GM20000 (cell line): ENCODE results near the gene GTF3C1.
"Not testable (repeated sequence)": the region's sequence is repeated elsewhere in the genome, so short reads cannot be mapped to it uniquely, and the experiment has no call there.

ENCODE experiments used
- DNase-seq: peaks from one replicate; pipeline ENCODE4 v3.0.0; 2012; ENCODE audit warnings: low spot score
- TF ChIP-seq, protein P1 (sequence below): IDR thresholded peaks from 2 replicates; pipeline ENCODE4 v1.5.1; 2012; ENCODE audit warnings: mild to moderate bottlenecking, control low read depth; ENCODE audit errors: extremely low read depth, missing control alignments

Gene GTF3C1

DNA sequence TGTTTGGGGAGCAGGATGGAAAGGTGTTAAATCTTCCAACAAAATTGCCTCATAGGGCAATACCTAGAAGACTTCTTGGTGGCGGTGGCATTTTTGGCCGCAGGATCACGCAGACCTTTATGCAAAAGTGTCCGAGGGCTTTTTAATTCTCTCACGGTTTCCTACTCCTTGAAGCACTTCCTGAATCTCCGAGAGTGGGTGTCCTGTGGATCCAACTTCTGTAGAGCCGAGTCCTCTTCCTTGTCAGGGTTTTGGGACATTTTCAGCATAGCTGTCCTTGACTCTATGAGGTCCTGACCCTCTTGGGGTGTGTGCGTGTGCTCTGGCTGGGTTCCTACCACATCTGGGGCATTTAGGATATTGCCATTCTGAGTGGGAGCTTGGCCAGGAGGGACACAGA is 116.1 kb downstream of the GTF3C1 start:
- TF ChIP-seq, protein P1, sequence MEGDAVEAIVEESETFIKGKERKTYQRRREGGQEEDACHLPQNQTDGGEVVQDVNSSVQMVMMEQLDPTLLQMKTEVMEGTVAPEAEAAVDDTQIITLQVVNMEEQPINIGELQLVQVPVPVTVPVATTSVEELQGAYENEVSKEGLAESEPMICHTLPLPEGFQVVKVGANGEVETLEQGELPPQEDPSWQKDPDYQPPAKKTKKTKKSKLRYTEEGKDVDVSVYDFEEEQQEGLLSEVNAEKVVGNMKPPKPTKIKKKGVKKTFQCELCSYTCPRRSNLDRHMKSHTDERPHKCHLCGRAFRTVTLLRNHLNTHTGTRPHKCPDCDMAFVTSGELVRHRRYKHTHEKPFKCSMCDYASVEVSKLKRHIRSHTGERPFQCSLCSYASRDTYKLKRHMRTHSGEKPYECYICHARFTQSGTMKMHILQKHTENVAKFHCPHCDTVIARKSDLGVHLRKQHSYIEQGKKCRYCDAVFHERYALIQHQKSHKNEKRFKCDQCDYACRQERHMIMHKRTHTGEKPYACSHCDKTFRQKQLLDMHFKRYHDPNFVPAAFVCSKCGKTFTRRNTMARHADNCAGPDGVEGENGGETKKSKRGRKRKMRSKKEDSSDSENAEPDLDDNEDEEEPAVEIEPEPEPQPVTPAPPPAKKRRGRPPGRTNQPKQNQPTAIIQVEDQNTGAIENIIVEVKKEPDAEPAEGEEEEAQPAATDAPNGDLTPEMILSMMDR, result no peak

DNA sequence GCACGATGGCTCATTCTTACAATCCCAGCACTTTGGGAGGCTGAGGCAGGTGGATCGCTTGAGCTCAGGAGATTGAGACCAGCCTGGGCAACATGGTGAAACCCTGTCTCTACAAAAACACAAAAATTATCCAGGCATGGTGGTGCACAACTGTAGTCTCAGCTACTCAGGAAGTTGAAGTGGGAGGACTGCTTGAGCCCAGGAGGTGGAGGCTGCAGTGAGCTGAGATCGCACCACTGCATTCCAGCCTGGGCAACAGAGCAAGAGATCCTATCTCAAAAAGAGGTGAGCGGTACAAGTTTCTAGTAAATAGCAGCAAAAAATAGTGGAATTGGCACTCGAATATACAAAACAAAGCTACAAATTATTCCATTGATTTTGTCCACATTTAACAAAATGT is 116.5 kb downstream of the GTF3C1 start:
- not testable (repeated sequence) for DNase-seq

More for the DNA sequence above, 116.1 kb downstream of the GTF3C1 start:
- no peak for DNase-seq

DNA sequence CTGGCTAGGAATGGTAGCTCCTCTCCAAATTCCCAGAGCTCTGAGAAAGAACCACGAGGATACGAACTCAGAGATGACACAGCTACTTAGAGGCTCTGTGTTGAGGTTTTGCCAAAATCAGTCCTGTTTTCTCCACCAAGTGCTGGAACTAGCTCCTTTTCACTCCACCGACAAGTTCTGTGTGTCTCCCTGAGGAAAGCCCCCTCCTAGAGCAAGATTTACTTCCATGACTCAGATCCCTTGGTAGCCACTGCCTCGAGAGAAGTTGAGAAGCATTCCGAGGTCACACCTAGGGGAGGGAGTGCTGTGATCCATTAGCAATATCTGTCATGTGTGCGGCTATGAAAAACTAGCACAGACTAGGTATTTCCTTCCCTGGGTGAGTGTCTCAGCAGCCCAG is 117.2 kb downstream of the GTF3C1 start:
- no peak for DNase-seq
- TF ChIP-seq, protein P1, result no peak

DNA sequence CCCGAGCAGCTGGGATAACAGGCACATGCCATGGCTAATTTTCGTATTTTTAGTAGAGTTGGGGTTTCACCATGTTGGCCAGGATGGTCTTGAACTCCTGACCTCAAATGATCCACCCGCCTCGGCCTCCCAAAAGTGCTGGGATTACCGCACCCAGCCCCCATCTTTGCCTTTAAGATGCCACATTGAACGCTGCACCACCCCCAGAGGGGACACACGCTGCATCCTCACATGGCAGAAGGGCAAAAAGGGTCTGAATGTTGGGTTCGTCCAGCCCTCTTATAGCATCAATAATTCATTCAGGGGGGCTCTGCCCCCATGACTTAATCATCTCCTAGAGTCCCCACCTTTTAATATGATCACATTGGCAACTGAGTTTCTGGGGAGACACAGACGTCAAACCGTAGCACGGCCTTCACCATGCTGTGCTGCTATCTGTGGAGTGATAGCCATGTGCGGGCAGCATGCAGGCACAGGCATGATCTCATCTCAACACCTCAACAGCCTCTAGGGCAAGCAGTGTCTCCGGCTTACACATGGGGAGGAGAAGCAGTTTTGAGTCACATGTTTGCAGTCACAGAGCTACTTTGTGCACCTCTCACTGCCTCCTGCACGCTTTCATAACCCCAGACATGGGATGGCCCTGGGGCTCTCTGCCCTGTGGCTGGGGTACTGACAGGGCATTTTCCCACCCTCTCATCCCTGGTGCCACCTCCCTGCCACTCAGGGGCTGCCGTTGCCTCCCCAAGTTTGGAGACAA is 117.8 kb downstream of the GTF3C1 start:
- DNase-seq, result no peak

DNA sequence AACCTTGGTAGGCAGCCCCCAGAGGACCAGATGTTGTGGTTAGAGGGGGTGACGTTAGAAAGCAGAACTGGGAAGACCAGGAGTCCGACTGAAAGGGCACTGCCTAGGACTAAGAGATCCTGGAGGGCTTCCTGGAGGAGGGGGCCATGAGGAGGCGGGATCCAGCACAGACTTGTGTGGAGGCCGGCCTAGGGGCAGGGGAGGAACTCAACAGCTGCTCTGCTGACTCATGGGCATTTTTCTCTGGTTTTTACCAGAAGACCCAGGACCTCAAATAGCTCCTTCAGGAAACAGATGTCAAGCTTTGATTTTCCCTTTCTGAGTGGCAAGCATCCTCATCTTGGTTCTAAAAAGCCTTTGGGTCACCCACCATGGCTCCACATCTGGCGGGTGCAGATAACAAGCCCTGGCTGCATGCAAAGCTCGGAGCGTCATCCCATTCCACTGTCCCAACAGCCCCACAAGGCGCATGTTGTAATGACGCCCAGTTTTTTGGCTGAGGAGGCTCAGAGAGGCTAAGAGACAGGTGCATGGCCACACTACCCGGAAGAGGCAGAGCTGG is 118.7 kb downstream of the GTF3C1 start:
- TF ChIP-seq, protein P1, result no peak
- no peak for DNase-seq

More for the DNA sequence above, 117.8 kb downstream of the GTF3C1 start:
- TF ChIP-seq, protein P1, result no peak

DNA sequence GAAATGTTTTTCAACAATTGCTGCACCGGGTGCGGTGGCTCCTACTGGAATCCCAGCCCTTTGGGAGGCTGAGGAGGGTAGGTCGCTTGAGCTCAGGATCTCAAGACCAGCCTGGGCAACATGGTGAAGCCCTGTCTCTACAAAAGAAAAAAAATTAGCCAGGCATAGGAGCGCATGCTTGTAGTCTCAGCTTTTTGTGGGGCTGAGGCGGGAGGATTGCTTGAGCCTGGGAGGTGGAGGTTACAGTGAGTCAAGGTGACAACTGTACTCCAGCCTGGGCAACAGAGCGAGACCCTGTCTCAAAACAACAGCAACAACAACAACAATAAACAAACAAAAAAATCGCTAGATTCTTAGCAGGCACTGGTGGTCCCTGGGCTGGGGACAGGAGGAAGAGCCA is 119.2 kb downstream of the GTF3C1 start:
- TF ChIP-seq, protein P1, result no peak
- DNase-seq, result no peak

DNA sequence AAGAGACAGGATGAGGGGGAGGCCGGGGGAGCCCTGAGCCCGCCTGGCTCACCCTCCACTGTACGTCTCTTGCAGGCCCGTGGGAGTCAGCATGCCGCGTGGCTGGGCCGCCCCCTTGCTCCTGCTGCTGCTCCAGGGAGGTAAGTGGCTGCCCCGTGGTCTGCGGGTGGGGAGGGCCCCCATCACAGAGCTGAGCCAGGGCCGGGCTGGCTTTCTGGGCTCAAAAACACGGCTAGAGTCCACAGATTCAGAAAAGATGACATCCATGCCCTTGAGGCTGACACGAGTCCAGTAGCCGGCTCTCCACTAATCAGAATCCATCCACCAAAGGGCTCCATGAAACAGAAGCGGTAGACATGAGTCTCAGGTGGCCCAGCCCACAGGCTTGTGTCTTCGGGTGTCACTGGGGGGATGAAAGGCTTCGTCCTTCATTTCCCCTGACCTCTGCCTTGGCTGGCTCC is 119.7 kb downstream of the GTF3C1 start:
- TF ChIP-seq, protein P1, result no peak
- no peak for DNase-seq

DNA sequence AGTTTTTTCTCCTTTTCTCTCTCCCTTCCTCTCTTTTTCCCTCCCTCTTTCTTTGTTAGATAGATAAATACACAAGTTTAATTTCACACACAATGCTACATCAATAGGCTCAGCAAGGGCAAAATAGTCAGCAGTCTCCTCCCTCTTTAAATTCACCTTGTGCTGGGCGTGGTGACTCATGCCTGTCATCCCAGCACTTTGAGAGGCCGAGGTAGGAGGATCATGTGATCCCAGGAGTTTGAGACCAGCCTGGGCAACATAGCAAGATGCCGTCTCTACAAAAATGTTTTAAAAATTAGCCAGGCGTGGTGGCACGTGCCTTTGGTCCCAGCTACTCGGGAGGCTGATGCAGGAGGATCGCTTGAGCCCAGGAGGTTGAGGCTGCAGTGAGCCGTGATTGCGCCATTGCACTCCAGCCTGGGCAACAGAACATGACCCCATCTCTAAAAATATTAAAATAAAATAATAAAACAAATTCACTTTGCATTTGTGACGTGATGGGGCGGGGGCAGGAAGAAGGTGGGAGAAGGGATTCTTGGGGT is 120.3 kb downstream of the GTF3C1 start:
- TF ChIP-seq, protein P1, result no peak
- DNase-seq, result no peak
